GM21360 (cell line): ENCODE measurements around the gene OTOGL.
"Not testable (repeated sequence)": the region's sequence is repeated elsewhere in the genome, so short reads cannot be mapped to it uniquely, and the experiment has no call there.

Experiments used
- ATAC-seq: cut with Tn5 transposase; IDR thresholded peaks from one replicate; pipeline ENCODE4 v1.9.1; 2021; ENCODE audit warnings: mild to moderate bottlenecking, moderate library complexity; ENCODE audit not compliant: unreplicated experiment

Gene OTOGL

GRCh38 chr12:80129895-80130530 is 30.7 kb downstream of the OTOGL start:
- ATAC-seq, result no peak

- no peak for ATAC-seq
Measured at GRCh38 chr12:80135624-80136023, 36.3 kb downstream of the OTOGL start.

GRCh38 chr12:80140005-80140404 is 40.7 kb downstream of the OTOGL start:
- ATAC-seq, result no peak

- ATAC-seq, result no peak
Measured at GRCh38 chr12:80142640-80143039, 43.3 kb downstream of the OTOGL start.

- ATAC-seq, result no peak
Measured at GRCh38 chr12:80143537-80143936, 44.2 kb downstream of the OTOGL start.

GRCh38 chr12:80149547-80150313 is 50.4 kb downstream of the OTOGL start:
- not testable (repeated sequence) for ATAC-seq

GRCh38 chr12:80151131-80151530 is 51.8 kb downstream of the OTOGL start:
- ATAC-seq, result no peak

- no peak for ATAC-seq
Measured at GRCh38 chr12:80154261-80154660, 54.9 kb downstream of the OTOGL start.

- ATAC-seq, result no peak
Measured at GRCh38 chr12:80156306-80156705, 57.0 kb downstream of the OTOGL start.

GRCh38 chr12:80157645-80158044 is 58.3 kb downstream of the OTOGL start:
- no peak for ATAC-seq

- ATAC-seq, result no peak
Measured at GRCh38 chr12:80161612-80162011, 62.3 kb downstream of the OTOGL start.

GRCh38 chr12:80162177-80162576 is 62.8 kb downstream of the OTOGL start:
- no peak for ATAC-seq

GRCh38 chr12:80165746-80166145 is 66.4 kb downstream of the OTOGL start:
- ATAC-seq, result no peak

GRCh38 chr12:80166751-80167150 is 67.4 kb downstream of the OTOGL start:
- no peak for ATAC-seq

GRCh38 chr12:80168936-80169335 is 69.6 kb downstream of the OTOGL start:
- no peak for ATAC-seq

- no peak for ATAC-seq
Measured at GRCh38 chr12:80170915-80171314, 71.6 kb downstream of the OTOGL start.

GRCh38 chr12:80173083-80173864 is 73.9 kb downstream of the OTOGL start:
- ATAC-seq, result no peak

- ATAC-seq, result no peak
Measured at GRCh38 chr12:80175307-80175930, 76.1 kb downstream of the OTOGL start.

GRCh38 chr12:80176706-80177105 is 77.4 kb downstream of the OTOGL start:
- ATAC-seq, result no peak

GRCh38 chr12:80178846-80179245 is 79.5 kb downstream of the OTOGL start:
- ATAC-seq, result peak; percentile 95

- no peak for ATAC-seq
Measured at GRCh38 chr12:80183939-80184338, 84.6 kb downstream of the OTOGL start.
